GM23248 (cell line): ENCODE results near the gene PIK3CD.

ENCODE experiments used
- EZH2 ChIP-seq: fragments of 200-600 bp; sonication (generic); IDR thresholded peaks from 2 replicates; pipeline ENCODE4 v1.6.1; 2018; ENCODE audit warnings: antibody characterized with exemption, mild to moderate bottlenecking; ENCODE audit not compliant: insufficient read depth, poor library complexity, severe bottlenecking
- EZH2phosphoT487 ChIP-seq: fragments of 200-600 bp; sonication (generic); IDR thresholded peaks from 2 replicates; pipeline ENCODE4 v1.6.1; 2018; ENCODE audit warnings: antibody characterized with exemption, moderate library complexity, mild to moderate bottlenecking, low read depth; ENCODE audit not compliant: insufficient read depth

DNA sequence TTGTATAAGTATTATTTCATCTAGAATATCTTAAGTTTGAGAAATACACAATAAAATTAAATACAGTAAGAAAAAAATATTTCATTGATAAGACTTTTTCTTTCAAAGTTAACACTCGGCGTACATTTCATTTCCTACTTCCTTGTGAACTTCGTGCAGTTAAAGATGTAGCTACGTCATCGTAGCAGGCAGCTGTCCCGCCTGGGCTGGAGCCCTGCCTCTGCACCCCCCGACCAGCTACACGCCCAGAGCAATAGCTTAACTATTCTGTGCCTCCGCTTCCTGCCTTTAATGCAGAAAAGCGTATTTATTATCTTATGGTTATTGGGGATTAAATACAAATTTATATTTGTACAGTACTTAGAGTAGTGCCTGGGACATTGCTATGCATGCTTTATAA, 118.8 kb downstream of the PIK3CD start:
- TF ChIP-seq EZH2phosphoT487 (no peak), EZH2 (no peak)
